Measurements from ENCODE around the gene WDR64.
"Not testable (repeated sequence)": the region's sequence is repeated elsewhere in the genome, so short reads cannot be mapped to it uniquely, and the experiment has no call there.

The WDR64 gene

DNA sequence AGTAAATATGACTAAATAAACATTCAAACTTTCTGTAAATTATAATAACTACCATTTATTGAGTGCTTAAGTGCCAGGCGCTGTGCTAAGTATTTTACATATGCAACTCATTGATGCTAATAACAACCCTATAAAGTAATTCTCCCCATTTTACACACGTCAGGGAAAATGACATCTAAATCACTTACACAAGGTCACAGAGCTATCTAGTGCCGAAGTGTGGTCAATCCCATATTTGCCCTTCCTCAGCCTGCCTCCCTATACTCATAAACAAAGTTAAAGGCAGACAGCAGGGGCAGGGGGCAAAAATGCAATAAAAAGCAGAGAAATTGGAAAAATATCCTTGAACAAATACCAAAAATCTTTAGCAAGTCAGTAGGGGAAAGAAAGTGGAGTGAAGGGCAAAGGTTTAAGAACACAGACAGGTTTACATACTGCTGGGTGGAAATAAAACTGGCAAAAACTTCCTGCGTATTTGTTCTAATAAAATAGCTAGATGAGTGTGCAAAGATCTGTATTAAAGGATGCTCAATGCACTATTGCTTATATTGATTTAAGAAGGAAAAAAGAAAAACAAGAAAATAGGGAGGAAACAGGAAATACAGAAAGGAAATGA is 72.8 kb downstream of the WDR64 start:
- in situ Hi-C loops (cut with MboI; ENCODE audit: low sequenced_read_pairs): no loop called here

DNA sequence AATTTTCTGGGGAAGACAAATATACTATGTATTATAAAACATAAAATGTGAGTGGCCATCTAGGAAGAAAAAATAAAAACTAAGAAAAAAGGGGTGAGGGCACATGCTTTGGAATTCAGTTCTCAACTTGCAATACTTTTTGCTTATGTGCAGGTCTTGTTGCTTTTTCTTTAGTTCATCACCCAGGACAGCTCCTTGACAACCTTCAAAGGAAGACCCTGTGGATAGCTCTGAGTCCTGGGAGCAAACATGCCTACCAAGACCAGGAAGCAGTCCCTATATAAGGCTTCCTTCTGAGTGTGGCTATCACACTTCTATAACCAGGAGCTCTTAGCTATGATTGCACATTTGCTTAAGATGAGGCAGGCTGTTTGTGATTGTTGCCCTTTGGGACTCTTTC is 78.0 kb downstream of the WDR64 start:
- in situ Hi-C loops (cut with MboI; ENCODE audit: low sequenced_read_pairs): no loop called here

DNA sequence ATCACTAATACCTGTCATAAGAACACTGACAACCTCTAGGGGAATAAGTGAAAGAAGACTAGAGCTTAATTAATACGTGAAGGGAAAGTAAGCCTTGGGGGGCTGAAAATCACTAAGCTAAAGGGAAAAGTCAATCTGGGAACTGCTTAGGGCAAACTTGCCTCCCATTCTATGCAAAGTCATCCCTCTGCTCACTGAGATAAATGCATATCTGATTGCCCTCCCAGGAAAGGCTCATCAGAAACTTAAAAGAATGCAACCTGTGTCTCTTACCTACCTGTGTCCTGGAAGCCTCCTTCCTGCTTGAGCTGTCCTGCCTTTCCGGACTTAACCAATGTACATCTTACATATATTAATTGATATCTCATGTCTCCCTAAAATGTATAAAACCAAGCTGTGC is 81.8 kb downstream of the WDR64 start:
- in situ Hi-C loops (cut with MboI; ENCODE audit: low sequenced_read_pairs): no loop called here

DNA sequence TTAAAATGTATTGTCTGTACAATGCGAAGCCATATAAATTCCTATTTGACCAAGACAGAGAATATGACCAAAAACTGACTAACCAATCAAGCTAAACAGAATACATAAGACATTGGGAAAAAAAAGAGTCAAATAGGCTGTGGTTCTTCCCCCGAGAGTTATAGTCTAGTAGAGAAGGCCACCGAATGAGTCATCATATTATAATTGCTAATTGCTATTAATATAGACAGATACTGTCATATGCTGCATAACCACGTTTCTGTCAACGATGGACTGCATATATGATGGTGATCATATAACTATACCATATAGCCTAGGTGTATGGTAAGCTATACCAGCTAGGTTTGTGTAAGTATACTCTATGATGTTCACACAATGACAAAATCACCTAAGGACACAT is 82.5 kb downstream of the WDR64 start:
- in situ Hi-C loops (cut with MboI; ENCODE audit: low sequenced_read_pairs): no loop called here

DNA sequence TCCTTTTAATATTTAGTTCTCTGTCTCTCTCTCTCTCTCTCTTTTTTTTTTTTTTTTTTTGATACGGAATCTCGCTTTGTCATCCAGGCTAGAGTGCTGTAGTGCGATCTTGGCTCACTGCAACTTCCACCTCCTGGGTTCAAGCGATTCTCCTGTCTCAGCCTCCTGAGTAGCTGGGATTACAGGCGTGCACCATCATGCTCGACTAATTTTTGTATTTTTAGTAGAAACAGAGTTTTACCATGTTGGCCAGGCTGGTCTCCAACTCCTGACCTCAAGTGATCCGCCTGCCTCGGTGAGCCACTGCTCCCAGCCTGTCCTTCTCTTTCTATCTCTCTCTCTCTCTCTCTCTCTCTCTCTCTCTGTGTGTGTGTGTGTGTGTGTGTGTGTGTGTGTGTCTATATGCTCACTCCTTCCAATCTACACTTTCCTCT is 83.4 kb downstream of the WDR64 start:
- in situ Hi-C loops (cut with MboI; ENCODE audit: low sequenced_read_pairs): not testable (repeated sequence)

DNA sequence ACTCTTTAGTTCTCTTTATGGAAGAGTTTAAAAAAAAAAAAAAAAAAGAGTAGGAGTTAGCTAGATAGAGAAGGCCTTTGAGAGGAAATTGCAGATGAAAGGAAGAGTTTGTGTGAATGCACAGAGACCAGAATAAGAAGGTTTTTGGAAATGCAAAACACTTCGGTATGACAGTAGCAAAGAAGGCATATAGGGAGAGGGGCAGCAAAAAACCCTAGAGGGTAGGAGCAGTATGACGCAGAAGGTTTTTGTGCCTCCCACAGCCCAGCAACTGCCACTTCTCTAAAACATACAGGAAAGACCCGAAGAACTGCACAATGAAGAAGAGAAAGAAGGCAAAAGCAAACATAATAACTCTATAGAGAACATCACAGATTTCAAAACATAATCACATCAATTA is 84.3 kb downstream of the WDR64 start:
- in situ Hi-C loops (cut with MboI; ENCODE audit: low sequenced_read_pairs): no loop called here

DNA sequence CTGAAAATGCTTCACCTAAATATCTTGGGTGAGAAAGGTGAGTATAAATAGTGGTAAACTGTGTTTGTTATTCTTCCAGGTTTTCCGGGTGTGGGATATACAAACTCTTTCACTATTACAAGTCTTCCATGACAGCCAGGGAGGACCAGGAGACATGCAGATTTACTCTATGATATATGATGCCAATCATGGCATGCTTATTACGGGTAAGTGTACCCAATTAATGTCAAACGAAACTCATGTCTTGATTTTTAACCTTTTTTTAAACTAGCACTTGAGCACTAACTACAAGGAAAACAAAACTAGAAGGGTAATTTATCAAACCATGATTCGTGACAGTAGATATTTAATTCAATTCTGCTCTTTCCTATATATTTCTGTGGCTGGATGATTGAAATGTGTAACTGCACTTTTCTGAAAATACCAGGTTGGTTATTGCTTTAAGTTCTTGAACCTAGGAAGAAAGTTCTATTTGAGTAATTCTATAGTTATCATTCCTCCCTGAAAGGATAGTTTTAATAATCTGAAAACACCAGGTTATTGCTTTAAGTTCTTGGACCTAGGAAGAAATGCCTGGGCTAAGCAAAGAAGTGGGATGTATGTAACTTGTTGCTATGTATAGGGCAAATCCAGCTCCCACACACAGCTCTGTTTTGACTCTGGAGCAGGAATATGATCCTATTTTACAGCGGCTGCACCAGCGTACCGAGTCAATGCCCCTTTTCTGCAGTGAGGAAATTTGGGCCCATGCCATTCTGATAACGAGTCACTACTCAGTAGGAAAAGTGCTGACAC is 86.4 kb downstream of the WDR64 start:
- in situ Hi-C loops (cut with MboI; ENCODE audit: low sequenced_read_pairs): no loop called here

DNA sequence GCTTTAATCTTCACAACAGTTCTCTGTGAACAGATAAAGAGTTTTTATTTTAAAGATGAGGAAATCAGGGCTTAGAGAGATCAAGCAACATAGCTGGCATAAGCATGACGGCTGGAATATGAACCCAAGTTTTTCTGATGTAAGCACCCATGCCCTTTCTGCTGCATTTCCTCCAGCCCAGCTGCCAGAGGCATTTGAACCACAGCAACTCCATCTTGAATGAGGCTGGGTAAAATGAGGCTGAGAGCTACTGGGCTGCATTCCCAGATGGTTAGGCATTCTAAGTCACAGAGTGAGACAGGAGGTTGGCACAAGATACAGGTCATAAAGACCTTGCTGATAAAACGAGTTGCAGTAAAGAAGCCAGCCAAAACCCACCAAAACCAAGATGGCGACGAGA is 90.0 kb downstream of the WDR64 start:
- in situ Hi-C loops (cut with MboI; ENCODE audit: low sequenced_read_pairs): no loop called here

DNA sequence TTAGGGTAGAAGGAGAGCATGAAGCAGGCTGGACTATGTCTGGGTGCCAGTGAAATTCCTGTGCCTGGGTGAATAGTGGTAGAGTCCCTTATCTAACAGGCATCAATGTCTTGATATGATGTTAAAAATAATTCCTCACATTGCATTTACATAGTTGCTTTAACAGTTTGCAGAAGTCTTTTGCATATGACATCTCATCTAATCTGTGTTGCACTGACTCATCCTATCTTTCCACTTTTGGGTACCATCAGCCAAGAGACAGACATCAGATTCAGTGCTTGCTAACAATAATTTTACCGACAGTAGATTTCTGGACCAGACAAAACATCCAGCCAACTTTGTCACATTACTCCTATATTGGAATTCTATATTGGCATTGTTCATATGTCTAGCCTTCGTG is 92.5 kb downstream of the WDR64 start:
- in situ Hi-C loops (cut with MboI; ENCODE audit: low sequenced_read_pairs): no loop called here

DNA sequence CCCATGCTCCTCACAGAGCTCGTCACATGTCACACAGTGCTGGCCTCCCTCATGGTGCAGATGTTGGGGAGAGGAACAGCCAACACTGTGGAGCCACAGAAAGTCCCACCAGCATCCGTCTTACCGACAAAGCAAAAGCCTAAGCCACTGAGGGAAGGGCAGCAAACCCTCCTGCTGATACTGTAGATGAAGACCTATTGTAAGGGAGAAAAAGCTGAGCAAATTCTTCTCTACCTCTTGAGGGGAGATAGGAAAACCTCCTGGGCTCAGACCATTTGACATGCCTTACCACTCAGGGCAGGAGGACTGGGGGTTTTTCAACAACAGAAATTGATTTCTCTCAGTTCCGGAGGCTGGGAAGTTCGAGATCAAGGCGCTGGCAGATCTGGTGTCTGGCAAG is 95.9 kb downstream of the WDR64 start:
- in situ Hi-C loops (cut with MboI; ENCODE audit: low sequenced_read_pairs): no loop called here

DNA sequence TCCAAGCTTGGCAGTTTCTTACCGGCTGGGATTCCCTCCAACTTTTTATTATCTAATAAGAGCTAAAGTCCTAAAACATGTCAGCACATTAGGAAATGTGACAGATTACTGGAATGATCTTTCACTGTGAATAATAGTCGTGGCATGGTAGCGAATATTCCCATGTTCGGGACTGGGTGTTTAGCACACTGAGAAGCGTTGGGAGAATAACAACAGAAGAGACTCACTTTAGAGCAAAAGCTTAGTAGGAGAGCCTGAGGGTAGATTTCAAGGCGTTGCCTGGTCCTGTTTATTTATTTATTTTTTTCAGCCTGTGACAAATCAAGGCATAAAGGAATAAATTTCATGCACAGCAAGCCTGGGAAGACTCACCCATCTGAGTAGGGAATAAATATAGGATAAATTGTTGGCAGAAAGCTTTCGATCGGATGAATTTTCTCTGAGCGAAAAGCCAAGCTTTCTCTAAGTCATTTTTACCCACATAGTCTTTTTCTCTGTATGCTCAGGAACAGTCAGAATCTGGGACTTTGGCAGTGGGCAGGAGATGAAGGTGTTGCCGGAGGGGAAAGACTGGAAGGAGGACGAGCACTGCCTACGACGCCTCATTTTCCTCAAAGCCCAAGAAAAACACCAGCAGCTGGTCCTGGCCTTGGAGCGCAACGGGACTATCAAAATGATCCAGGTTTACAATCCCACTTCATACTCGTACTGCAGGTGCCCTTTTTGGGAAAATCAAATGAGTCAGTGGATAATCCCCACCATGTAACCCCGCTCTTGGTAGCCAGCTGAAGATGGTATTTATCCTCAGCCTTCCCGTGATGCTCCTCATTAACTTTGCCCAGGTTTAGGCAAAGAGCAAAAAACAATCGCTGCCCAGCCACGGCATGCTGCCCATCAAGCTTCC is 97.2 kb downstream of the WDR64 start:
- in situ Hi-C loops (cut with MboI; ENCODE audit: low sequenced_read_pairs): no loop called here

DNA sequence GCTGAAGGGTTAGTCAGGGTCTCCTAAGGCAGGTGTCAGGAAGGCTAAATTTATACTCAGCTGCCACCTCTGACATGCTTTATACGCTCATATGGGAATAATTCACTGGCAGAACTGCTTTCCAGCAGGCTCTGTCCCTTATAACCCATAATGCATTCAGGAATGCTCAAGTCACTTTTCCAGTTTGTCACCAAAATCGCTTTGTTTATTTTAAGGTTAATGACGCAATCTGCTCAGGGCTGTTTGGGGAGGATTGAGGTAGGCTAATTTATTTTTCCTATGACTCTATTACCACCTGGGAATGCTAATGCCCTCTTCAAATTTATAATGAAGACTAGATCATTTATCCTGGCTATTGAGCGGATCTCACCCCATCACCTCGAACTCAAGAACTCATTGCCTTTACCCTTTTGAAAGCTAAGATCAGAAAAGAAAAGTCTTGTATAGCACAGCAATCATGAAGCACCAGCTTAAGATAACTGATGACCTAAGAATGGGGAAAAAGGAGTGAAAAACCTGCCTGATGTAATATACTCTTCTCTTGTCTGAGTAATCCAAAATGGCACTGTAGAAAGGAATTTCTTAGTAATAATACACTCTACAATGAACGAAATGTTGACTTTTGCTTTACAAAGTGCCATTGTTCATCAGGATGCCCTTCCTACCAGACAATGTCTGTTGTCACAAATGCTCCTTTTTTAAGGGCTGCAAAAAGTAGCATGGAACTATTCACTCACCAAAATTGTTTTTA is 98.0 kb downstream of the WDR64 start:
- in situ Hi-C loops (cut with MboI; ENCODE audit: low sequenced_read_pairs): no loop called here

DNA sequence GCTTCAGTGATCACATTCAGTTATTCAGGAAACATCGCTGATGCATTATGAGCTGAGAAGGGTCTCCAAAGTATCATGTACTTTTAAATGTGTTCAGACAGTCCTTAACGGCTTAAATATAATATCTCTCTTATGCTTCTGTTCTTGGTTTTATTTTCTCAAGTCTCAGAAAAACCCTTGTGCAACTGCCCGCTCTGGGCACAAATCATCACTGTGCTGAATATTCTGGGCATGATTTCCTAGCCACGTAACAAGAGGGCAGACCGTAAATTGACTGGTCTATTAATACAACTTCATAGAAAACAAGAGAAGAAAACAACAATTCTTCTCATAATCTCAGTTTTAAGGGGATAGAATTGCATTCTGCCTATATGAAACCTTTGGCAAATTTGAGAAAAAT is 99.4 kb downstream of the WDR64 start:
- in situ Hi-C loops (cut with MboI; ENCODE audit: low sequenced_read_pairs): no loop called here

DNA sequence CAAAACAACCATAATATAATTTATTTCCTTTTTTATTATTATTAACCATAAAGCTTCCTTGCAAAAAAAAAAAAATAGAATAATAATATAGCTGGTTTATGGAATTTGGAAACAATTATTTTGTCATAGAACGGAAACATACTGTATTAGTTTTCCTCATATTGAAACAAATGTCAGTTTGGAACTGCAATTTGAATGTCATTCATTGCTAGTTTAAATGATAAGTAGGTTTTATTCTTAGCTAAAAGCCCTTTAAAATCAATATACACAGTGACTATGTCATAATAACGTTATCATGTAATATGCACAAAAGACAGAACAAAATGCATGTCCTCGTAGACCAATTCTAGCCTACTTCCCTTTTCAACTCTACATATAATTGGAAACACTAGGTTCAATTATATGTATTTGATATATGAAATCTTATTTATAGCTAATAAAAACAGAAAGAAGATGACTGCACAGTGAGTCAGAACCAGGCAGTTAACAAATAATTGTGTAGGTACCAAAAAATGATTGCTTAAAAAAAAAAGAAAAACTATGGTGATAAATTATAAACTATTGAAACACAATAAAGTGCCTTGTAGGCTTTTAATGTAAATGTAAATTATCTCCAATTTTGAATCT is 110.7 kb downstream of the WDR64 start:
- in situ Hi-C loops (cut with MboI; ENCODE audit: low sequenced_read_pairs): no loop called here

DNA sequence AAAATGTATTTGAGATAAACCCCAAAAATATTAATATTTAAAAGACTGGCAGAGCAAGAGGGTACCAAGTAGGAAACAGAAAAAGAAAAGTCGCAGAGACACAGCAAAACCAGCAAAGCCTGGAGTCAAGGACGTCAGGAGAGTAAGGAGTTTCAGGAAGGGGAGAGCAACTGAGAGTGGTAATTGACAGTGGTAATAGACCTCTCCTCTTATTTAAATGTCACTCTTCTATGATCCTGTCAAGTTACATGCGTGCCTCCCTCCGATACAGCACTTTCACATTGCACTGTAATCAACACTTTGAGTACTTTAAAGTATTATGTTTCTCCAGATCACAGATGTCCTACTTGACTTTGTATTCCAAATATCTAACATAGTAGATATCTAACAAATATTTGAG is 113.3 kb downstream of the WDR64 start:
- in situ Hi-C loops (cut with MboI; ENCODE audit: low sequenced_read_pairs): no loop called here

DNA sequence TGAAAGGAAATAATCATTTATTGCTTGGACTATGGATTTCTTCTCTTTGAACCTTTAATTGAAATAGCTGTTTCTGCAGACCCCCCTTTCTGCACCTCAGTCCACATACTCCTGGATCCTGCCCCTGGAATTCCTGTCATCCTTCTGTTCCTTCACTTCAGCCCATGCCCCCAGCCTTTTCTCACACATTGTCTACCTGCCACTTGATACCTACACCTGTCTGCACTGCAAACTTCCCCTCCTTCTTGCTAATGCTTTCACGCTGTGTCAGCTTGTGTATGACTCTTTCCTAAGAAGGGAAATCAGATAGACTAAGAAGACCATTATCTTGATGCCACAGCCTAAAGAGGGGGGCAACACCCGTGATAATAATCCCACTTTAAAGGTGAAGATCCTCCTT is 115.7 kb downstream of the WDR64 start:
- in situ Hi-C loops (cut with MboI; ENCODE audit: low sequenced_read_pairs): no loop called here

DNA sequence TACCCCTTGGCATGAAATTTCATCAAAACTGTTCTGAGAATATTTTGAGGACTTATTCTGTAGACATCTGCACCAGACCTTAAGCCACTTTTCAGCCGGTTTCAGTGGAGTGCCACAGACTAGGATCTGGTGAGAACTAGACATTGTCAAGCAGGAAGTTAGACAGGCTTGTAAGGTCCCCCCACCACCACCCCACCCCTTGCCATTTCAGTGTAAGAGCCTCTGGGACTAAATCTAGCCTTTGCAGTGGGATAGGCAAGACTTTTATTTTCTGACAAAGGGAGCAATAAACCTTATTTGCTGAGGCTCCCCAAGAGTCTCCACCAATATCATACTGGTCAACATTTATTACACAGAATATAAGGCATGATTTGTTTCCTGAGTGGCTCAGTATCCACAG is 118.0 kb downstream of the WDR64 start:
- in situ Hi-C loops (cut with MboI; ENCODE audit: low sequenced_read_pairs): no loop called here

DNA sequence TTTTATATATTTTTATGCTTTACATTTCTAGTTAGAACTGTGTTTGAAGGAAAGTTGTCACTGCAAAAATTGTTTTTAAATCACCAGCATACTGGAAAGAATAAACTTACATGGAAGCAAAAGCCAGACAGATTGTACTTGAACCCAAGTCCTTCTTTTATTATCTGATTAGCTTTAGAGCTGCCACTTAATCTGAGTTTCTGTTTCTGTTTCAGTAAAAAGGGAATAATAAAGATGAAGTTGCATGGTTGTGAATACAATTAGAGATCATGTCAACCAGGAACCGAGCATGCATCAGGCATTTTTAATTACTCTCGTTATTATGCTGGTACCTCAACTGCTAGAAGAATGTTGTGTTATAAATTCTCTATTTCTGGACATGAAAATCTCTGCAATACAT is 119.0 kb downstream of the WDR64 start:
- in situ Hi-C loops (cut with MboI; ENCODE audit: low sequenced_read_pairs): no loop called here

DNA sequence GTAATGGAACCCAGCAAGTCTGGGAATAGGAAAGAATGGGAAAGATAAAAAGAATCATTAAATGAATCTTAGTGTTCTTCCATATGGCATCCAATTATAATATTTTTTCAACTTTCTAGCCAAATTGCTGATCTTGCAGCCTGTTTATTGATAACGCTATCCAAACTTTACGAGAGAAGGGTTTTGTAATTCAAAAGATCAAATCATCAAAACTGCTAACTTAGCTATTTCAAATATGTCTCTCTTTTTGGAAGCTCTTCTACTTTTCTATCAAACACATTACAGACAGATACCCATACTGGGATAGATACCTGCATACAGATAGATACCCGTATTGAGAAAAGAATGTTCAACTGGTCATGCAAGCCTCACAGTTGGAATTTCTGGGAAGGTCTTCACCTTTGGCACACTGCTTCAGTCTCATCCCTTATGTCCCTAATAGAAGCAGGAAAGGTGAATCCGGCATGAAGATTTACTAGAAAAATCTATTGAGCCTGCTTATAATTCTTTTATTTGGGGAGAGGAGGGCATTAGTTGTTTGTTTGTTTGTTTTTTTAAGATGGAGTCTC is 120.9 kb downstream of the WDR64 start:
- in situ Hi-C loops (cut with MboI; ENCODE audit: low sequenced_read_pairs): no loop called here

DNA sequence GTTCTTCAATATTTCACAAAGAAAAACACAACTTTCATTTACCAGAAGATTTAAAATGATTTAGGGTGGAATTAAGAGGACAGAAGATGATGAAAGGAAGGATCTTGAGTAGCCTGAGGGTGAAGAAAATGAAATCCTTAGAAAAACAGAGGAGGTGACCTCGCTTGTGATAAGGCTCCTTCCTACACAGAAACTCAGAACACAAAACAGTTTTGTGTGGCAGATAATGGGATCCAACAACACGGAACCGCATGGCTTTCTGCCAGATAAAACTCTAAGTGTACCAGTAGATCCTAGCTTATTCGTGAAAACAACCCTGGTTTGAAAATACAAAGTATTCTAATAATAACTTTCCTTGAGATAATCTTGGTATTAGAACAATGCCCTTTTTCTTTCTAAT is 121.9 kb downstream of the WDR64 start:
- in situ Hi-C loops (cut with MboI; ENCODE audit: low sequenced_read_pairs): no loop called here

All from hTERT RPE-1 (cell line).